Stimulated activated naive B cell treated with anti-CD40 and anti-IgM and Interleukin-4, amounts not matched to agents 10 μg/mL and 1 μg/mL and 100 μg/mL, for 72 hours (primary cell): ENCODE measurements around the gene FBL.
"Not testable (repeated sequence)": the region's sequence is repeated elsewhere in the genome, so short reads cannot be mapped to it uniquely, and the experiment has no call there.

Experiments
- ATAC-seq, 2 donors: fragments of 150-1000 bp; cut with Tn5 transposase; replicated peaks; 2 replicates each; pipeline ENCODE4 v1.10.0; 2021; ENCODE audit warnings: moderate library complexity in 1 of 2
- DNase-seq: peaks from one replicate; pipeline ENCODE4 v3.0.0; 2021
- H3K27ac Mint-ChIP-seq: one replicate; pipeline ENCODE4 v1.8.0; 2022; ENCODE audit warnings: mild to moderate bottlenecking, mixed read lengths
- H3K27me3 Mint-ChIP-seq, 2 donors: one replicate each; pipeline ENCODE4 v1.8.0; 2022; ENCODE audit warnings: mixed read lengths in 2 of 2
- H3K36me3 Mint-ChIP-seq, 2 donors: one replicate each; pipeline ENCODE4 v1.8.0; 2022; ENCODE audit warnings: mixed read lengths in 2 of 2, mild to moderate bottlenecking in 1 of 2
- H3K4me1 Mint-ChIP-seq, 2 donors: one replicate each; pipeline ENCODE4 v1.8.0; 2022; ENCODE audit warnings: mixed read lengths in 2 of 2, mild to moderate bottlenecking in 1 of 2
- H3K4me3 Mint-ChIP-seq, 2 donors: one replicate each; pipeline ENCODE4 v1.8.0; 2022; ENCODE audit warnings: mild to moderate bottlenecking in 2 of 2, mixed read lengths in 2 of 2, moderate library complexity in 1 of 2
- H3K9me3 Mint-ChIP-seq, 2 donors: one replicate each; pipeline ENCODE4 v1.8.0; 2022; ENCODE audit warnings: mixed read lengths in 2 of 2, mild to moderate bottlenecking in 1 of 2

Gene FBL

GRCh38 chr19:39881495-39882110, 35.4 kb upstream of the FBL start:
- not testable (repeated sequence) for H3K27me3 Mint-ChIP-seq, H3K9me3 Mint-ChIP-seq, H3K4me1 Mint-ChIP-seq, DNase-seq, H3K36me3 Mint-ChIP-seq, H3K4me3 Mint-ChIP-seq
- peak overlapping the region; percentile 5 for H3K27ac Mint-ChIP-seq
- peak; percentile 93 to 94 for ATAC-seq

DNA sequence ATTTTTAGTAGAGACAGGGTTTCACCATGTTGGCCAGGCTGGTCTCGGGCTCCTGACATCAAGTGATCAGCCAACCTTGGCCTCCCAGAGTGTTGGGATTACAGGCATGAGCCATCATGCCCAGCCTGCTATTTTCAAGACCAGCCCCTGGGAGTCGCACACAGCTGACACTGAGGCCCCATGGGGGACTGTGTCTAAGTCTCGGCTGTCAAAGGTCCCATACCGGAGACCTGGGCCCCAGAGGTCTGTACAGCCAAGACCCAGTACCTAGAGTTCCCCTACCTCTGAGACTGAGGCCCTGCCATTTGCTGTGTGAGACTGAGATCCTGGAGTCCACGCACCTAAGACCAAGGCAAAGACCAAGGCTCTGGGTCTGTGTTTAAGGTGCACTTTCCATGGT, 34.1 kb upstream of the FBL start:
- H3K36me3 Mint-ChIP-seq, H3K27ac Mint-ChIP-seq, H3K4me3 Mint-ChIP-seq, H3K4me1 Mint-ChIP-seq, H3K27me3 Mint-ChIP-seq, H3K9me3 Mint-ChIP-seq, ATAC-seq, DNase-seq: not testable (repeated sequence)

GRCh38 chr19:39879796-39880195, 33.6 kb upstream of the FBL start:
- not testable (repeated sequence) for H3K9me3 Mint-ChIP-seq, H3K4me1 Mint-ChIP-seq, ATAC-seq, DNase-seq, H3K27ac Mint-ChIP-seq, H3K27me3 Mint-ChIP-seq, H3K36me3 Mint-ChIP-seq, H3K4me3 Mint-ChIP-seq

DNA sequence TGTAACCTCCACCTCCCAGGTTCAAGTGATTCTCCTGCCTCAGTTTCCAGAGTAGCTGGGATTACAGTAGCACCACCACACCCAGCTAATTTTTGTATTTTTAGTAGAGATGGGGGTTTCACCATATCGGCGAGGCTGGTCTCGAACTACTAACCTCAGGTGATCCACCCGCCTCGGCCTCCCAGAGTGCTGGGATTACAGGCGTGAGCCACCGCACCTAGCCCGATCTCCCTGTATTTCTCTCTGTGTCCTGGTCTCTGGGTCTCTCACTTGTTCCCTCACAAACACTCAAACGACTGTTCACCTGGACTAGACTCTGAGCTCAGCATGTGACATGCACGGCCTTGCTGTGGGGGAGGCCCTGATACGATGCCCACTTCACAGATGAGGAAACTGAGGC, 32.7 kb upstream of the FBL start:
- H3K4me1 Mint-ChIP-seq, ATAC-seq, H3K9me3 Mint-ChIP-seq, H3K4me3 Mint-ChIP-seq, H3K36me3 Mint-ChIP-seq, H3K27ac Mint-ChIP-seq, H3K27me3 Mint-ChIP-seq, DNase-seq: not testable (repeated sequence)

DNA sequence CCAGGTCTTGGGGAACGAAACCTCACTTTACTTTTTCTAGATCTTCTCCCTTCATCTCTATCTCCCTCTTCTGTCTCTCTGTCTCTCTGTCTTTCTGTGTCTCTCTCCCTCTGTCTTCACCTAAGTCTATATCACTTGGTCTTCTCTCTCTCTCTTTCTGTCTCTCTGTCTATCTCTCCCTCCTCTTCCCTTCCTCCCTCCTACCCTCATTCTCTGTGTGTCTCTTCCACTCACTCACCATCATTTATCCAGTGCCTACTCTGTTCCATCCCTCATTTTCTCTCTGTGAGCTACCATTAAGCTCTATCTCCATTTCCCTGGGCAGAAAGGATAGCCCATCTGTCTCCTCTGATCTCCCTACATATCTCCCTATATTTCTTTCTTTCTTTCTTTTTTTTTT, 32.2 kb upstream of the FBL start:
- ATAC-seq = no peak
- Mint-ChIP-seq H3K27ac (no peak overlapping the region), H3K9me3 (no peaks in the 10 kb centered on the region), H3K4me1 (no peaks in the 10 kb centered on the region), H3K4me3 (no peak overlapping the region), H3K27me3 (no peaks in the 10 kb centered on the region), H3K36me3 (peaks cover 2 to 4% of the 10 kb centered on the region in 2 donors)
- no peak for DNase-seq

DNA sequence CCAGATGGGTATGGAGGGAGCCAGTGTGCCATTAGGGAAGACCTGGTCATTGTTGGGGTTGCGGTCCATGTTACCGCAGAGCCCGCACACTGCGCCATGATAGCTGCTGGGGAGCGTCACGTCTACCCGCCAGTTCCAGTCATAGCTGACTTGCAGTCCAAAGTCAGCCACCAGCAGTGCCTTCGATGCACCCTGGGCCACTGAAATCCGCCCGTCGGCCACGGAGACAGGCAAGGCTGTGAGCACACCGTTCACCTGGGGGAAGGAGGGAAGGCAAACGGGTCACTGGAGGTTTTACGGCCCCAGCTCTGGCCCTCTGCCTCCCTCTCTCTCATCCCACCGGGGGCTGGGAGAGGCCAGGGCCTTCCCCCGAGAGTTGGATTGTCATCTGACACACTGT, 31.8 kb upstream of the FBL start:
- H3K4me3 Mint-ChIP-seq, H3K36me3 Mint-ChIP-seq, ATAC-seq, H3K4me1 Mint-ChIP-seq, H3K27me3 Mint-ChIP-seq, DNase-seq, H3K9me3 Mint-ChIP-seq, H3K27ac Mint-ChIP-seq: not testable (repeated sequence)

GRCh38 chr19:39877488-39877887, 31.3 kb upstream of the FBL start:
- not testable (repeated sequence) for H3K27me3 Mint-ChIP-seq, H3K36me3 Mint-ChIP-seq, H3K27ac Mint-ChIP-seq, H3K4me1 Mint-ChIP-seq, H3K4me3 Mint-ChIP-seq, H3K9me3 Mint-ChIP-seq, ATAC-seq, DNase-seq

- ATAC-seq, H3K9me3 Mint-ChIP-seq, H3K36me3 Mint-ChIP-seq, DNase-seq, H3K27ac Mint-ChIP-seq, H3K27me3 Mint-ChIP-seq, H3K4me1 Mint-ChIP-seq, H3K4me3 Mint-ChIP-seq: not testable (repeated sequence)
These were observed 30.3 kb upstream of the FBL start for GRCh38 chr19:39876486-39876885.

DNA sequence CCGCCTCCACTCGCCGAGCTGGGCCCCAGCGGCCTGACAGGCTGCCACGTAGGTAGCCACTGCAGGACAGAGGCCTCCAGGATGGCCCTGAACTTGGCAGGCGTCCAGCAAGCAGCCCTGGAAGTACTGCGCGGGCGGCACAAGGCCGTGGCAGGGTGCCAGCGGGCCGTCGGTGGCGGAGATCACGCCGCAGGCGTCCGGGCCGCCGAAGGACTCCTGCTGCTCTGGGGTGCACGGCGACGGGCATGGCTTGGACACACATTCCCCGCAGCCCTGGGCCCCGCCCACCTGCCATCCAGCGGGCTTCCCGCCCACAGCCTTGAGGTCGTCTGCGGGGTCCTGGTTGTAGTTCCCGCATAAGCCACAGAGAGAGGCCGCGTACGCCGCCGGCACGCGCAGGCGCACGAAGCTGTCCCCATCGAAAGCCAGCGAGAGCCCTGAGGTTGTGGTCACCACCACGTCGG, 29.3 kb upstream of the FBL start:
- DNase-seq, H3K27ac Mint-ChIP-seq, ATAC-seq, H3K9me3 Mint-ChIP-seq, H3K4me1 Mint-ChIP-seq, H3K27me3 Mint-ChIP-seq, H3K4me3 Mint-ChIP-seq: not testable (repeated sequence)
- H3K36me3 Mint-ChIP-seq = peaks cover 2 to 12% of the 10 kb centered on the region in 2 donors

DNA sequence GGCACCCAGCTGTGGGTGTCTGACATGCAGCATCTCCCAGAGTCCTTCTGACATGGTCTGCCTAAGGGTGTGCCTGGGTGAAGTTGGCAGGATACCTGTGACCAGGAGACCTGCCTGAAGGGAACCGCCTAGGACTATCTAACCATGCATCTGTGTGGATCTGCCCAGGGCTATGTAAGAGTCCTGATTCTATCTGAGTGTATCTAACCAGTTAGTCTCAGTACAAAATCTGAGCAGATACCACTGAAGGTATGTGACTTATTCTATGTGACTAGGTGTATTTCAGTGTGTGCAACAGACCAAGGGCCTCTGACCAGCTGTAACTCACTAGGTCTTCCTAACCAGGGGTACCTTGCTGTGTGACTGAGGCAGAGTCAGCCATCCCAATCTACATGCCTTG, 28.2 kb upstream of the FBL start:
- no peak overlapping the region for H3K27ac Mint-ChIP-seq
- peaks cover 2 to 12% of the 10 kb centered on the region in 2 donors for H3K36me3 Mint-ChIP-seq
- ATAC-seq (no peak), DNase-seq (no peak)
- no peaks in the 10 kb centered on the region for H3K4me1 Mint-ChIP-seq
- H3K9me3 Mint-ChIP-seq = no peaks in the 10 kb centered on the region
- H3K4me3 Mint-ChIP-seq = no peak overlapping the region
- no peaks in the 10 kb centered on the region for H3K27me3 Mint-ChIP-seq

DNA sequence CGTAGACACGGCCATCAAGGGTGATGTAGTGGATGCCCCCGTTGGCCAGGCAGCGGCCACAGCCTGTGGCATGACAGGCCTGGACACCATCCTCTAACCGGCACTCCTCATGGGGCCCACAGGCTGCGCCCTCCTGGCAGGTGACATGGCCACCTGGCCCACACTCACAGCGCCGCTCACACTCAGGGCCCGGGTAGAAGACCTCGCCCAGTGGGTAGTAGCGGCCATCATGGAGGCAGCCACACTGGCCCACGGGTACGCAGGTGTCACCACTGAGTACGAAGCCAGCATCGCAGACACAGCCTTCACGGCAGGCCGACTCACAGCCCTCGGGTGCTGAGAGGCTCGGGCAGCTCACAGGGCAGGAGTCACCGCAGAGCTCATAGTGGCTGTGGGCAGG, 27.2 kb upstream of the FBL start:
- Mint-ChIP-seq H3K4me3 (no peak overlapping the region), H3K4me1 (no peaks in the 10 kb centered on the region), H3K9me3 (no peaks in the 10 kb centered on the region), H3K27me3 (no peaks in the 10 kb centered on the region), H3K27ac (no peak overlapping the region), H3K36me3 (peaks cover 2 to 14% of the 10 kb centered on the region in 2 donors)
- no peak for ATAC-seq
- no peak for DNase-seq

DNA sequence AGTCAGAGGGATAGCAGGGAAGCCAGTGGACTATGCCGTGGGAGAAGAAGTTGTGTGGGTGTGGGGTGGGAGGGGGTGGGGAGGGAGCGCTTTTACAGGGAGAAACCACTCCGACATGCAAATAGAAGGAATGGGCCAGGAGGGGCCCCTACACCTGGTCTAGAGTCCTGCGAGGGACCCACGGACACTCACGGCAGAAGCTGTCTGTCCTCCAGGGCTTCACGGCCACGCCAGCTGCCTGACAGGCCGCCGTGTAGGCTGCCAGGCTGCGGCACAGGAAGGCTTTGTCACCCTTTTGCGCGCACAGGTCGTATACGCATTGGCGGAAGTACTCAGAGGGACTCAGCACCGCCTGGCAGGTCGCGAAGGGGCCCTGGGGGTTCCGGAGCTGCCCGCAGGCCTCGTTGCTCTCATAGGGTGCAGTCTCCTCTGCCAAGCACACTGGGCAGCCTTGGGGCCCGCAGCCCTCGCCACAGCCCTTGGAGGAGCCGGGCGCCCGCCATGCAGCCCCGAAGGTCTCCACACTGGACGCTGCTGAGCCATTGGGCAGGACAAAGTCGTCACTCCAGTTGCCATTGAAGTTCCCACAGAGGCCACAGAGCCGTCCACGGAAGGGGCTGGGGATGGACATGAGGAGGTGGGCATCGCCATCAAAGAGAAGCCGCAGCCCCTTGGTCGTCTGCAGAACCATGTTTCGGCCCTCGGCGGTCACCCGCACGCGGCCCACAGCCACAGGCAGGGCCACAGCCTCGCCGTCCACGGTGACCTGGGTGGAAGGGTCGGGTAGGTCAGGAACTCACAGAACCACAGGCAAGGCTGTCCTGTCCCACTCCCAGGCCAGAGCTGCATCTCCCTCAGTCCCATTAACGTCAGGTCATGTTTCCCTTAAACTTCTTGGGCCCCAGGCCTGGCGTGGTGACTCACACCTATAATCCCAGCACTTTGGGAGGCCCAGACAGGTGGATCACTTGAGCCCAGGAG, 26.0 kb upstream of the FBL start:
- no peaks in the 10 kb centered on the region for H3K27me3 Mint-ChIP-seq
- no peaks in the 10 kb centered on the region for H3K9me3 Mint-ChIP-seq
- DNase-seq (no peak), ATAC-seq (no peak)
- no peak overlapping the region for H3K4me3 Mint-ChIP-seq
- H3K4me1 Mint-ChIP-seq = no peaks in the 10 kb centered on the region
- H3K27ac Mint-ChIP-seq = no peak overlapping the region
- H3K36me3 Mint-ChIP-seq = peaks cover under 1 to 11% of the 10 kb centered on the region in 2 donors

DNA sequence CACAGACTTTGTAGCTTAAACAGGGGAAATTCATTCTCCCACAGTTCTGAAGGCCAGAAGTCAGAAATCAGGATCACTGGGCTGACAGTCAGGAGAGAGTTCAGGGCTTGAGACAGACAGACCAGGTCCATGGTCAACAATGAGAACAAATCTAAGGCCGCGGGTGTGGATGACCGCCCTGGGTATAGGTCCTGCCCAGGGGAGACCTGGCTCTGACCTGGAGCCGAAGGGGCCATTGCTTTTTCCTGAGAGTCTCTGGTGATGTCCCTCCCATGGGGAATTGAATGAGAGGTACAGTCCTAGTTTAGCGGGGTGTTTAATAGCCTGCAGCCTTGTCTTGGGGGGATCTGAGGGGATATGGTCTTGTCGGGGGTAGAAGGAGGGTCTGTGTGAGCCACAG, 25.2 kb upstream of the FBL start:
- Mint-ChIP-seq H3K4me3 (no peak overlapping the region), H3K36me3 (peaks cover 0 to 11% of the 10 kb centered on the region in 2 donors), H3K27me3 (no peaks in the 10 kb centered on the region), H3K9me3 (no peaks in the 10 kb centered on the region), H3K4me1 (no peaks in the 10 kb centered on the region), H3K27ac (no peak overlapping the region)
- no peak for ATAC-seq
- DNase-seq = no peak

- DNase-seq (no peak), ATAC-seq (no peak)
- H3K27me3 Mint-ChIP-seq = no peaks in the 10 kb centered on the region
- peak overlapping the region; percentile 14 for H3K27ac Mint-ChIP-seq
- H3K36me3 Mint-ChIP-seq = peaks cover 3 to 11% of the 10 kb centered on the region in 2 donors
- H3K4me3 Mint-ChIP-seq = no peak overlapping the region
- no peaks in the 10 kb centered on the region for H3K9me3 Mint-ChIP-seq
- H3K4me1 Mint-ChIP-seq = no peaks in the 10 kb centered on the region
These were observed 24.2 kb upstream of the FBL start for GRCh38 chr19:39870171-39870971.
